PC-9 (cell line): ENCODE data around the gene GPR183. TPM values are rescaled to one million over a fixed set of nuclear protein-coding genes. Genes with fewer than 3 reads are reported as not detected.

Source experiments
- BruUV-seq: library from RNA; stranded (reverse); fragments of 400-500 nt; replicated peaks from 2 replicates; lab custom pipeline; 2021; lab: Mats Ljungman, UMichigan
- CTCF ChIA-PET: fragments of 300-600 bp; sonication (Branson Sonifier 250); formaldehyde crosslinking; loops from one replicate; lab custom pipeline; 2022; ENCODE audit warnings: antibody characterized with exemption; lab: Charles Lee
- POLR2A ChIA-PET: fragments of 300-600 bp; sonication (Branson Sonifier 250); formaldehyde crosslinking; loops from one replicate; lab custom pipeline; 2022; ENCODE audit warnings: antibody characterized with exemption; ENCODE audit not compliant: unreplicated experiment; lab: Charles Lee
- DNase-seq, 2 experiments: peaks; one replicate each; pipeline versions ENCODE4 v3.0.0 to v3.0.0-alpha.2; 2015 to 2022; ENCODE audit warnings: mixed read lengths in 1 of 2
- H2AFZ ChIP-seq: fragments of 200-600 bp; sonication (generic); 2 replicates; pipeline ENCODE4 v1.8.1; 2017; ENCODE audit warnings: antibody characterized with exemption
- H3F3A ChIP-seq: fragments of 200-600 bp; sonication (generic); 2 replicates; pipeline ENCODE4 v1.8.1; 2017; ENCODE audit warnings: antibody characterized with exemption, mild to moderate bottlenecking, low read depth; ENCODE audit not compliant: insufficient read depth
- H3K27ac ChIP-seq: fragments of 200-600 bp; sonication (generic); 2 replicates; pipeline ENCODE4 v1.6.1; 2016; ENCODE audit warnings: mixed run types
- H3K27me3 ChIP-seq: fragments of 200-600 bp; sonication (generic); 2 replicates; pipeline ENCODE4 v1.6.1; 2016; ENCODE audit warnings: low read depth, mixed run types; ENCODE audit not compliant: insufficient read depth
- H3K36me3 ChIP-seq: fragments of 200-600 bp; sonication (generic); 2 replicates; pipeline ENCODE4 v1.6.1; 2016; ENCODE audit warnings: low read depth, mixed run types
- H3K4me1 ChIP-seq: fragments of 200-600 bp; sonication (generic); replicated peaks from 2 replicates; pipeline ENCODE4 v1.6.1; 2016; ENCODE audit warnings: mixed run types; ENCODE audit not compliant: insufficient read depth
- H3K4me2 ChIP-seq: fragments of 200-600 bp; sonication (generic); 2 replicates; pipeline ENCODE4 v1.6.1; 2017; ENCODE audit warnings: mixed run types
- H3K4me3 ChIP-seq: fragments of 200-600 bp; sonication (generic); 2 replicates; pipeline ENCODE4 v1.6.1; 2016; ENCODE audit warnings: mixed run types
- H3K79me2 ChIP-seq: fragments of 200-600 bp; sonication (generic); 2 replicates; pipeline ENCODE4 v1.6.1; 2017; ENCODE audit warnings: low read depth, mixed run types
- H3K9me2 ChIP-seq: fragments of 200-600 bp; sonication (generic); 2 replicates; pipeline ENCODE4 v1.8.1; 2017; ENCODE audit warnings: mild to moderate bottlenecking; ENCODE audit not compliant: insufficient read depth
- H3K9me3 ChIP-seq: fragments of 200-600 bp; sonication (generic); 2 replicates; pipeline ENCODE4 v1.8.1; 2016; ENCODE audit warnings: low read depth; ENCODE audit not compliant: insufficient read depth
- H4K20me1 ChIP-seq: fragments of 200-600 bp; sonication (generic); 2 replicates; pipeline ENCODE4 v1.8.1; 2017; ENCODE audit not compliant: insufficient read depth
- EZH2 ChIP-seq: fragments of 200-600 bp; sonication (generic); IDR thresholded peaks from 2 replicates; pipeline ENCODE4 v1.8.0; 2017; ENCODE audit warnings: antibody characterized with exemption, low read depth
- intact Hi-C: fragments of 100-400 bp; cut with micrococcal nuclease; formaldehyde crosslinking; loops from one replicate; pipeline ENCODE4 v1.10.0; 2022; ENCODE audit not compliant: unreplicated experiment
- total RNA-seq: library from RNA; stranded (reverse); gene quantifications from 2 replicates; pipeline ENCODE4 v1.2.3, GENCODE V29; 2021
- TF ChIP-seq, protein P1 (sequence below): fragments of 200-600 bp; sonication (generic); conservative IDR thresholded peaks from 2 replicates; pipeline ENCODE4 v1.6.1; 2017; ENCODE audit warnings: mixed run types, antibody characterized with exemption, mild to moderate bottlenecking, moderate library complexity

The GPR183 gene
- total RNA-seq, 1 experiment from 2014 or later: not detected

DNA sequence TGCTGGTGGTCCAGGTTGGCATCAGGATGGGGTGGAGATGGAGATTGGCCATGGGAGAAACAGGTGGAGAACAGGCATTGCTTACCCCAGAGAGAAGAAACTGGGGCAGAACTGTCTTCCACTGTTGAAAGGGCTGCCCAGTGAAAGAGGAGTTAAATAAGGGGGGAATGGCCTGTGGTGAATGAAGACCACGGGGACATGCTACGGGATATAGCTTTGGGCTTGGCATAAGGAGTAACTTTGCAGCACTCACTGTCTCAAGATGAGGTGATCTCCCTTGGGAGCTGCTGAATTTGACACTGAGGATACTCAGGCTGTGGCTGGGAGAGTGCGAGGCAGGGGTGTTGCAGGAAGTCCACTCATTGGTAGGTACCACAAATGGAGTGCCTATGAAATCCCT is 38.4 kb downstream of the GPR183 start:
- intact Hi-C loops: loop anchor here (1.0 to 10.0 kb wide), 4 partner anchors 168 to 427 kb away; no protein-coding TSS in a partner anchor
- Histone ChIP-seq H3F3A (peaks cover 38% of the 10 kb centered on the region), H3K9me3 (no peaks in the 10 kb centered on the region), H3K4me2 (no peak overlapping the region), H3K9me2 (no peaks in the 10 kb centered on the region), H3K36me3 (peaks cover 5% of the 10 kb centered on the region; the same call in 1 of the 2 replicates), H3K27me3 (no peaks in the 10 kb centered on the region), H4K20me1 (peaks cover 30% of the 10 kb centered on the region; the same call in 1 of the 2 replicates), H3K4me3 (no peak overlapping the region), H3K79me2 (peaks cover 39% of the 10 kb centered on the region), H3K4me1 (no peaks in the 10 kb centered on the region), H3K27ac (no peak overlapping the region), H2AFZ (no peak overlapping the region)
- ChIA-PET POLR2A (no interaction called here), CTCF (no interaction called here)
- TF ChIP-seq, protein P1, sequence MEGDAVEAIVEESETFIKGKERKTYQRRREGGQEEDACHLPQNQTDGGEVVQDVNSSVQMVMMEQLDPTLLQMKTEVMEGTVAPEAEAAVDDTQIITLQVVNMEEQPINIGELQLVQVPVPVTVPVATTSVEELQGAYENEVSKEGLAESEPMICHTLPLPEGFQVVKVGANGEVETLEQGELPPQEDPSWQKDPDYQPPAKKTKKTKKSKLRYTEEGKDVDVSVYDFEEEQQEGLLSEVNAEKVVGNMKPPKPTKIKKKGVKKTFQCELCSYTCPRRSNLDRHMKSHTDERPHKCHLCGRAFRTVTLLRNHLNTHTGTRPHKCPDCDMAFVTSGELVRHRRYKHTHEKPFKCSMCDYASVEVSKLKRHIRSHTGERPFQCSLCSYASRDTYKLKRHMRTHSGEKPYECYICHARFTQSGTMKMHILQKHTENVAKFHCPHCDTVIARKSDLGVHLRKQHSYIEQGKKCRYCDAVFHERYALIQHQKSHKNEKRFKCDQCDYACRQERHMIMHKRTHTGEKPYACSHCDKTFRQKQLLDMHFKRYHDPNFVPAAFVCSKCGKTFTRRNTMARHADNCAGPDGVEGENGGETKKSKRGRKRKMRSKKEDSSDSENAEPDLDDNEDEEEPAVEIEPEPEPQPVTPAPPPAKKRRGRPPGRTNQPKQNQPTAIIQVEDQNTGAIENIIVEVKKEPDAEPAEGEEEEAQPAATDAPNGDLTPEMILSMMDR: no peak
- TF ChIP-seq EZH2: no peak
- BruUV-seq: no TSS peak
- no peak for DNase-seq

DNA sequence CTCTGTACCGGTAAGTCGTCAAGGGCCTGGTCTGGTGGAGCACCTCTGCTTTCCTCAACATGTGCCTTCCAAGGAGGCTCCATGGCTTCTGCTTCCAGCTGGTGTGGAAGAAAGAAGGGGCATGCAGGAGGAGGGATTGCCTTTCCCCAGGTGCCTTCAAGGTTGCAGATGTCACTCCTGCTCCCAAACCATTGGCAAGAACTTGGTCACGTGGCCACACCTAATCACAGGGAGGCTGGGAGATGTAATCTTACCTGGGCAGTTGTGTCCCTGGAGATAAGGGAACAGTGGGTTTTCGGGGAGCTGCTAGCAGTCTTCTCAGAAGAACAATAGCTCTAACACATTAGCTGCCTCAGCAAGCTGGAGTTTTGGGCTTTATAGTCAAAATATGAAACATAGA is 39.3 kb downstream of the GPR183 start:
- ChIA-PET CTCF (interaction anchor here (0.6 kb wide), 1 partner anchor 222 kb away, joined by 5 read pairs; no protein-coding TSS in a partner anchor), POLR2A (no interaction called here)
- Histone ChIP-seq H3K27ac (no peak overlapping the region), H4K20me1 (peaks cover 30% of the 10 kb centered on the region; the same call in 1 of the 2 replicates), H3K27me3 (no peaks in the 10 kb centered on the region), H3K4me3 (no peak overlapping the region), H3K9me3 (no peaks in the 10 kb centered on the region), H3K9me2 (no peaks in the 10 kb centered on the region), H3F3A (peaks cover 44% of the 10 kb centered on the region), H3K4me1 (no peaks in the 10 kb centered on the region), H3K79me2 (peaks cover 36% of the 10 kb centered on the region), H3K36me3 (peaks cover 11% of the 10 kb centered on the region; the same call in 1 of the 2 replicates), H3K4me2 (no peak overlapping the region), H2AFZ (no peak overlapping the region)
- intact Hi-C loops: loop anchor here (5.0 to 10.0 kb wide), 3 partner anchors 183 to 426 kb away; no protein-coding TSS in a partner anchor
- DNase-seq: no peak
- TF ChIP-seq EZH2: no peak
- TF ChIP-seq, protein P1: no peak
- BruUV-seq: no TSS peak

GRCh38 chr13:99266827-99267226 is 40.4 kb downstream of the GPR183 start:
- no peaks in the 10 kb centered on the region for H3K9me3 ChIP-seq
- no peak overlapping the region for H2AFZ ChIP-seq
- no peak for DNase-seq
- no peak overlapping the region for H3K27ac ChIP-seq
- peaks cover 35% of the 10 kb centered on the region; the same call in 1 of the 2 replicates for H4K20me1 ChIP-seq
- no peak for TF ChIP-seq EZH2
- TF ChIP-seq, protein P1: no peak
- H3K9me2 ChIP-seq: no peaks in the 10 kb centered on the region
- H3K36me3 ChIP-seq: peaks cover 7% of the 10 kb centered on the region; the same call in 1 of the 2 replicates
- peaks cover 44% of the 10 kb centered on the region for H3F3A ChIP-seq
- peaks cover 33% of the 10 kb centered on the region for H3K79me2 ChIP-seq
- no peak overlapping the region for H3K4me2 ChIP-seq
- no peaks in the 10 kb centered on the region for H3K4me1 ChIP-seq
- ChIA-PET CTCF (interaction anchor here (0.9 to 1.0 kb wide), 3 partner anchors 68 to 169 kb away, joined by 3 to 4 read pairs (median 4); no protein-coding TSS in a partner anchor), POLR2A (no interaction called here)
- intact Hi-C loops: loop anchor here (1.0 to 10.0 kb wide), 4 partner anchors 91 to 425 kb away; no protein-coding TSS in a partner anchor
- no peaks in the 10 kb centered on the region for H3K27me3 ChIP-seq
- BruUV-seq: no TSS peak
- no peak overlapping the region for H3K4me3 ChIP-seq
